ENCODE results near the gene C20orf173. TPM values are rescaled to one million over a fixed set of nuclear protein-coding genes. Genes with fewer than 3 reads are reported as not detected.
"Not testable (repeated sequence)": the region's sequence is repeated elsewhere in the genome, so short reads cannot be mapped to it uniquely, and the experiment has no call there.

C20orf173 gene
- total and polyA plus RNA-seq, 2 donors from 2014 or later = not detected

GRCh38 chr20:35555951-35556645 is 26.6 kb upstream of the C20orf173 start:
- Histone ChIP-seq H3K4me1 (ENCODE audit: control insufficient read depth in 2 of 3, insufficient read depth in 2 of 3, low read depth in 1 of 3, low read length in 3 of 3) (no peaks in the 10 kb centered on the region), H3K4me3 (ENCODE audit: low read length in 3 of 3) (no peak overlapping the region), H3K36me3 (ENCODE audit: control insufficient read depth in 2 of 3, insufficient read depth in 3 of 3, low read length in 3 of 3) (peaks cover 4 to 42% (median 14%) of the 10 kb centered on the region in 3 donors), H3K27me3 (ENCODE audit: control insufficient read depth, insufficient read depth, low read length) (no peaks in the 10 kb centered on the region), H3K27ac (ENCODE audit: low read depth in 2 of 2, low read length in 2 of 2) (no peak overlapping the region), H3K9me3 (ENCODE audit: control insufficient read depth in 2 of 3, insufficient read depth in 1 of 3, low read length in 3 of 3) (no peaks in the 10 kb centered on the region), H3K9ac (ENCODE audit: low read length in 3 of 3) (no peak overlapping the region)
- no peak for DNase-seq
- intact Hi-C loops (cut with DNase I) = no loop called here
- TF ChIP-seq, protein P1, sequence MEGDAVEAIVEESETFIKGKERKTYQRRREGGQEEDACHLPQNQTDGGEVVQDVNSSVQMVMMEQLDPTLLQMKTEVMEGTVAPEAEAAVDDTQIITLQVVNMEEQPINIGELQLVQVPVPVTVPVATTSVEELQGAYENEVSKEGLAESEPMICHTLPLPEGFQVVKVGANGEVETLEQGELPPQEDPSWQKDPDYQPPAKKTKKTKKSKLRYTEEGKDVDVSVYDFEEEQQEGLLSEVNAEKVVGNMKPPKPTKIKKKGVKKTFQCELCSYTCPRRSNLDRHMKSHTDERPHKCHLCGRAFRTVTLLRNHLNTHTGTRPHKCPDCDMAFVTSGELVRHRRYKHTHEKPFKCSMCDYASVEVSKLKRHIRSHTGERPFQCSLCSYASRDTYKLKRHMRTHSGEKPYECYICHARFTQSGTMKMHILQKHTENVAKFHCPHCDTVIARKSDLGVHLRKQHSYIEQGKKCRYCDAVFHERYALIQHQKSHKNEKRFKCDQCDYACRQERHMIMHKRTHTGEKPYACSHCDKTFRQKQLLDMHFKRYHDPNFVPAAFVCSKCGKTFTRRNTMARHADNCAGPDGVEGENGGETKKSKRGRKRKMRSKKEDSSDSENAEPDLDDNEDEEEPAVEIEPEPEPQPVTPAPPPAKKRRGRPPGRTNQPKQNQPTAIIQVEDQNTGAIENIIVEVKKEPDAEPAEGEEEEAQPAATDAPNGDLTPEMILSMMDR (IDR thresholded peaks at IDR 0.05; ENCODE audit: borderline replicate concordance, extremely low read depth, insufficient read depth) = no peak
- FAIRE-seq = no peak

- FAIRE-seq; H3K9me3 ChIP-seq (ENCODE audit: control insufficient read depth in 2 of 3, insufficient read depth in 1 of 3, low read length in 3 of 3); H3K9ac ChIP-seq (ENCODE audit: low read length in 3 of 3); H3K27me3 ChIP-seq (ENCODE audit: control insufficient read depth, insufficient read depth, low read length); H3K4me3 ChIP-seq (ENCODE audit: low read length in 3 of 3); DNase-seq; H3K27ac ChIP-seq (ENCODE audit: low read depth in 2 of 2, low read length in 2 of 2); intact Hi-C loops (cut with DNase I); H3K4me1 ChIP-seq (ENCODE audit: control insufficient read depth in 2 of 3, insufficient read depth in 2 of 3, low read depth in 1 of 3, low read length in 3 of 3): not testable (repeated sequence)
- peaks cover 4 to 43% (median 18%) of the 10 kb centered on the region in 3 donors for H3K36me3 ChIP-seq (ENCODE audit: control insufficient read depth in 2 of 3, insufficient read depth in 3 of 3, low read length in 3 of 3)
These were observed 26.0 kb upstream of the C20orf173 start for GRCh38 chr20:35555461-35555860.

DNA sequence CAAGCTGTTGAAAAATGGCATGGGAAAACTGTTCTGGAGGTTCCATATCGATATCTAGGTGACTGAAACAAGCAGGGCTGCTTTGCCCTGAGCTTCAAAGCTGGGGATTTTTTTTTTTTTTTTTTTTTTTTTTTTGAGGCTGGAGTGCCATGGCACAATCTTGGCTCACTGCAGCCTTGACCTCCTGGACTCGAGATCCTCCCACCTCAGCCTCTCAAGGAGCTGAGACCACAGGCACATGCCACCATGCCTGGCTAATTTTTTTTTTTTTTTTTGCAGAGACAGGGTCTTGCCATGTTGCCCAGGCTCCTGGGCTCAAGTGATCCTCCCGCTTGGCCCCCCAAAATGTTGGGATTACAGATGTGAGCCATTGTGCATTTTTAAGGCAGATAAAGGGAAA is 23.5 kb upstream of the C20orf173 start:
- H3K4me1 ChIP-seq (ENCODE audit: control insufficient read depth in 2 of 3, insufficient read depth in 2 of 3, low read depth in 1 of 3, low read length in 3 of 3) = no peaks in the 10 kb centered on the region
- H3K36me3 ChIP-seq (ENCODE audit: control insufficient read depth in 2 of 3, insufficient read depth in 3 of 3, low read length in 3 of 3) = peaks cover 4 to 59% (median 28%) of the 10 kb centered on the region in 3 donors
- no peak overlapping the region for H3K4me3 ChIP-seq (ENCODE audit: low read length in 3 of 3)
- no peaks in the 10 kb centered on the region for H3K27me3 ChIP-seq (ENCODE audit: control insufficient read depth, insufficient read depth, low read length)
- FAIRE-seq (no peak), DNase-seq (no peak)
- H3K9ac ChIP-seq (ENCODE audit: low read length in 3 of 3) = no peak overlapping the region
- intact Hi-C loops (cut with DNase I) = no loop called here
- TF ChIP-seq, protein P1 (IDR thresholded peaks at IDR 0.05; ENCODE audit: borderline replicate concordance, extremely low read depth, insufficient read depth) = no peak
- no peak overlapping the region for H3K27ac ChIP-seq (ENCODE audit: low read depth in 2 of 2, low read length in 2 of 2)
- H3K9me3 ChIP-seq (ENCODE audit: control insufficient read depth in 2 of 3, insufficient read depth in 1 of 3, low read length in 3 of 3) = no peaks in the 10 kb centered on the region

DNA sequence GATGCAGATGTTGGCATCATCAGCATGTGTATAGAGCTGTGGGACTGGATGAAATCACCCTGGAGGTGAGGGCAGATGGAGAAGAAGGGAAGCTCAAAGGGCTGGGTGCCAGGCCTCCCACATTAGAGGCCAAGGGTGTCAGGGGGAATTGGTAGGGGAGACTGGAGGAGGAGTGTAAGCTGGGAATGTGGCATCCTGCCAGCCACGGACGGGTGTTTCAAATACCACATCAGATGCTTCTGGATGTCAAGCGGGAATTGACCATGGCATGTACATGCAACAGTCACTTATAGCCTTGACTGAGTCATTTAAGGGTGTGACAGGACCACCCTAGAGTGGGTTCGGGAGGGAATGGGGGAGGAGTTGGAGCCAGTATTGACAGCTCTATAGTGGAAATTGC is 22.1 kb upstream of the C20orf173 start:
- no peaks in the 10 kb centered on the region for H3K27me3 ChIP-seq (ENCODE audit: control insufficient read depth, insufficient read depth, low read length)
- DNase-seq = no peak
- H3K9me3 ChIP-seq (ENCODE audit: control insufficient read depth in 2 of 3, insufficient read depth in 1 of 3, low read length in 3 of 3) = no peaks in the 10 kb centered on the region
- H3K27ac ChIP-seq (ENCODE audit: low read depth in 2 of 2, low read length in 2 of 2) = no peak overlapping the region
- H3K4me3 ChIP-seq (ENCODE audit: low read length in 3 of 3) = no peak overlapping the region
- H3K4me1 ChIP-seq (ENCODE audit: control insufficient read depth in 2 of 3, insufficient read depth in 2 of 3, low read depth in 1 of 3, low read length in 3 of 3) = no peaks in the 10 kb centered on the region
- TF ChIP-seq, protein P1 (IDR thresholded peaks at IDR 0.05; ENCODE audit: borderline replicate concordance, extremely low read depth, insufficient read depth) = no peak
- no peak for FAIRE-seq
- H3K36me3 ChIP-seq (ENCODE audit: control insufficient read depth in 2 of 3, insufficient read depth in 3 of 3, low read length in 3 of 3) = peaks cover 4 to 66% (median 34%) of the 10 kb centered on the region in 3 donors
- intact Hi-C loops (cut with DNase I) = no loop called here
- no peak overlapping the region for H3K9ac ChIP-seq (ENCODE audit: low read length in 3 of 3)

All from kidney (tissue), 14 donors.